ENCODE results near the gene MYO9B. TPM values are rescaled to one million over a fixed set of nuclear protein-coding genes. Genes with fewer than 3 reads are reported as not detected.
"Not testable (repeated sequence)": the region's sequence is repeated elsewhere in the genome, so short reads cannot be mapped to it uniquely, and the experiment has no call there.

MYO9B gene
- total RNA-seq, 1 donor from 2014 or later = 75.0 TPM

- no peak for DNase-seq (ENCODE audit: low spot score)
Observed at GRCh38 chr19:17086834-17087233, 11.3 kb downstream of the MYO9B start.

- no peak for DNase-seq (ENCODE audit: low spot score)
Observed at GRCh38 chr19:17088552-17088951, 13.0 kb downstream of the MYO9B start.

GRCh38 chr19:17090583-17090982, 15.0 kb downstream of the MYO9B start:
- DNase-seq (ENCODE audit: low spot score) = no peak

GRCh38 chr19:17091758-17092333, 16.3 kb downstream of the MYO9B start:
- peak; percentile 38 for DNase-seq (ENCODE audit: low spot score)

- DNase-seq (ENCODE audit: low spot score) = no peak
Observed at GRCh38 chr19:17092696-17093095, 17.1 kb downstream of the MYO9B start.

- not testable (repeated sequence) for DNase-seq (ENCODE audit: low spot score)
Observed at GRCh38 chr19:17094694-17095093, 19.1 kb downstream of the MYO9B start.

GRCh38 chr19:17095141-17095919, 19.8 kb downstream of the MYO9B start:
- peak; percentile 70 for DNase-seq (ENCODE audit: low spot score)

- DNase-seq (ENCODE audit: low spot score) = no peak
Observed at GRCh38 chr19:17097593-17098126, 22.1 kb downstream of the MYO9B start.

- DNase-seq (ENCODE audit: low spot score) = no peak
Observed at GRCh38 chr19:17098326-17098725, 22.7 kb downstream of the MYO9B start.

- no peak for DNase-seq (ENCODE audit: low spot score)
Observed at GRCh38 chr19:17101686-17102628, 26.4 kb downstream of the MYO9B start.

- DNase-seq (ENCODE audit: low spot score) = no peak
Observed at GRCh38 chr19:17103177-17103576, 27.6 kb downstream of the MYO9B start.

- no peak for DNase-seq (ENCODE audit: low spot score)
Observed at GRCh38 chr19:17104679-17105078, 29.1 kb downstream of the MYO9B start.

- no peak for DNase-seq (ENCODE audit: low spot score)
Observed at GRCh38 chr19:17105556-17105955, 30.0 kb downstream of the MYO9B start.

GRCh38 chr19:17106964-17107363, 31.4 kb downstream of the MYO9B start:
- not testable (repeated sequence) for DNase-seq (ENCODE audit: low spot score)

- peak; percentile 65 for DNase-seq (ENCODE audit: low spot score)
Observed at GRCh38 chr19:17107546-17108452, 32.2 kb downstream of the MYO9B start.

- no peak for DNase-seq (ENCODE audit: low spot score)
Observed at GRCh38 chr19:17108453-17108784, 32.8 kb downstream of the MYO9B start.

GRCh38 chr19:17109300-17109699, 33.7 kb downstream of the MYO9B start:
- DNase-seq (ENCODE audit: low spot score) = no peak

GRCh38 chr19:17109962-17110598, 34.5 kb downstream of the MYO9B start:
- peak; percentile 54 for DNase-seq (ENCODE audit: low spot score)

- no peak for DNase-seq (ENCODE audit: low spot score)
Observed at GRCh38 chr19:17110599-17110966, 35.0 kb downstream of the MYO9B start.

- no peak for DNase-seq (ENCODE audit: low spot score)
Observed at GRCh38 chr19:17111766-17112165, 36.2 kb downstream of the MYO9B start.

- no peak for DNase-seq (ENCODE audit: low spot score)
Observed at GRCh38 chr19:17112271-17112670, 36.7 kb downstream of the MYO9B start.

All from mucosa of gallbladder (tissue), 1 donor.